A673 (cell line): ENCODE results near the gene SLIT3. TPM values are rescaled to one million over a fixed set of nuclear protein-coding genes. Genes with fewer than 3 reads are reported as not detected.

ENCODE experiments used
- BruUV-seq: library from RNA; stranded (reverse); fragments of 400-500 nt; replicated peaks from 2 replicates; lab custom pipeline; 2021; lab: Mats Ljungman, UMichigan
- CTCF ChIA-PET: fragments of 300-600 bp; sonication (Branson Sonifier 250); formaldehyde crosslinking; loops from one replicate; lab custom pipeline; 2022; ENCODE audit warnings: antibody characterized with exemption; lab: Charles Lee
- POLR2A ChIA-PET: fragments of 300-600 bp; sonication (Branson Sonifier 250); formaldehyde crosslinking; loops from one replicate; lab custom pipeline; 2022; ENCODE audit warnings: antibody characterized with exemption; ENCODE audit not compliant: low non-redundant PET; lab: Charles Lee
- DNase-seq: peaks from one replicate; pipeline ENCODE4 v3.0.0-alpha.2; 2015; ENCODE audit warnings: low spot score
- H3K27ac ChIP-seq: fragments of 200-600 bp; sonication (generic); 2 replicates; pipeline ENCODE4 v1.5.1; 2016; ENCODE audit warnings: mixed run types, low read depth, mild to moderate bottlenecking, mixed read lengths, antibody characterized with exemption, low read length; ENCODE audit not compliant: poor library complexity, severe bottlenecking
- H3K27me3 ChIP-seq: fragments of 200-600 bp; sonication (generic); replicated peaks from 2 replicates; pipeline ENCODE4 v1.6.1; 2017; ENCODE audit warnings: mixed run types, low read depth, mild to moderate bottlenecking, mixed read lengths, antibody characterized with exemption, low read length; ENCODE audit not compliant: insufficient read depth, poor library complexity
- H3K36me3 ChIP-seq: fragments of 200-600 bp; sonication (generic); 2 replicates; pipeline ENCODE4 v1.6.1; 2016; ENCODE audit warnings: mixed run types, mild to moderate bottlenecking, mixed read lengths, antibody characterized with exemption, low read length; ENCODE audit not compliant: insufficient read depth, poor library complexity, severe bottlenecking
- H3K4me1 ChIP-seq: fragments of 200-600 bp; sonication (generic); 2 replicates; pipeline ENCODE4 v1.6.1; 2017; ENCODE audit warnings: mixed run types, mild to moderate bottlenecking, mixed read lengths, antibody characterized with exemption, low read length; ENCODE audit not compliant: insufficient read depth, poor library complexity, severe bottlenecking
- H3K4me3 ChIP-seq: fragments of 200-600 bp; sonication (generic); 2 replicates; pipeline ENCODE4 v1.5.1; 2016; ENCODE audit warnings: low read depth, mixed run types, mild to moderate bottlenecking, mixed read lengths, low read length; ENCODE audit not compliant: poor library complexity, severe bottlenecking
- H3K9me3 ChIP-seq: fragments of 200-600 bp; sonication (generic); 2 replicates; pipeline ENCODE4 v1.6.1; 2016; ENCODE audit warnings: mixed run types, low read depth, mild to moderate bottlenecking, mixed read lengths, antibody characterized with exemption, low read length; ENCODE audit not compliant: poor library complexity, severe bottlenecking
- EZH2 ChIP-seq: fragments of 200-600 bp; sonication (generic); IDR thresholded peaks from 2 replicates; pipeline ENCODE4 v1.6.1; 2017; ENCODE audit warnings: borderline replicate concordance, low read depth, mild to moderate bottlenecking, mixed read lengths, antibody characterized with exemption, low read length; ENCODE audit not compliant: poor library complexity, severe bottlenecking
- intact Hi-C: fragments of 100-400 bp; cut with micrococcal nuclease; formaldehyde crosslinking; loops from one replicate; pipeline ENCODE4 v1.10.0; 2022; ENCODE audit not compliant: unreplicated experiment
- total RNA-seq: library from RNA; stranded (reverse); gene quantifications from 2 replicates; pipeline ENCODE4 v1.2.3, GENCODE V29; 2021
- TF ChIP-seq, protein P1 (sequence below): fragments of 300-800, 200-600 bp; sonication (generic); conservative IDR thresholded peaks from 2 replicates; pipeline ENCODE4 v1.5.1; 2017; ENCODE audit warnings: low read depth, mild to moderate bottlenecking, antibody characterized with exemption, low read length, moderate library complexity, mixed read lengths

Gene SLIT3
- total RNA-seq, 1 experiment from 2014 or later = not detected

GRCh38 chr5:168781941-168782571, 518.9 kb downstream of the SLIT3 start:
- no peaks in the 10 kb centered on the region for H3K9me3 ChIP-seq
- ChIA-PET POLR2A (interaction anchor here (0.6 kb wide), 1 partner anchor 90 kb away, joined by 4 read pairs; no protein-coding TSS in a partner anchor), CTCF (interaction anchor here (0.6 kb wide), 1 partner anchor 82 kb away, joined by 5 read pairs; no protein-coding TSS in a partner anchor)
- no TSS peak for BruUV-seq
- no peaks in the 10 kb centered on the region for H3K4me1 ChIP-seq
- no peak for TF ChIP-seq EZH2
- TF ChIP-seq, protein P1, sequence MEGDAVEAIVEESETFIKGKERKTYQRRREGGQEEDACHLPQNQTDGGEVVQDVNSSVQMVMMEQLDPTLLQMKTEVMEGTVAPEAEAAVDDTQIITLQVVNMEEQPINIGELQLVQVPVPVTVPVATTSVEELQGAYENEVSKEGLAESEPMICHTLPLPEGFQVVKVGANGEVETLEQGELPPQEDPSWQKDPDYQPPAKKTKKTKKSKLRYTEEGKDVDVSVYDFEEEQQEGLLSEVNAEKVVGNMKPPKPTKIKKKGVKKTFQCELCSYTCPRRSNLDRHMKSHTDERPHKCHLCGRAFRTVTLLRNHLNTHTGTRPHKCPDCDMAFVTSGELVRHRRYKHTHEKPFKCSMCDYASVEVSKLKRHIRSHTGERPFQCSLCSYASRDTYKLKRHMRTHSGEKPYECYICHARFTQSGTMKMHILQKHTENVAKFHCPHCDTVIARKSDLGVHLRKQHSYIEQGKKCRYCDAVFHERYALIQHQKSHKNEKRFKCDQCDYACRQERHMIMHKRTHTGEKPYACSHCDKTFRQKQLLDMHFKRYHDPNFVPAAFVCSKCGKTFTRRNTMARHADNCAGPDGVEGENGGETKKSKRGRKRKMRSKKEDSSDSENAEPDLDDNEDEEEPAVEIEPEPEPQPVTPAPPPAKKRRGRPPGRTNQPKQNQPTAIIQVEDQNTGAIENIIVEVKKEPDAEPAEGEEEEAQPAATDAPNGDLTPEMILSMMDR = no peak
- intact Hi-C loops = no loop called here
- no peak overlapping the region for H3K27ac ChIP-seq
- DNase-seq = no peak
- H3K4me3 ChIP-seq = no peak overlapping the region
- H3K36me3 ChIP-seq = no peaks in the 10 kb centered on the region
- peaks cover 45% of the 10 kb centered on the region for H3K27me3 ChIP-seq

- no peak for TF ChIP-seq EZH2
- TF ChIP-seq, protein P1 = no peak
- H3K9me3 ChIP-seq = no peaks in the 10 kb centered on the region
- DNase-seq = no peak
- CTCF ChIA-PET = no interaction called here
- no TSS peak for BruUV-seq
- H3K27ac ChIP-seq = no peak overlapping the region
- POLR2A ChIA-PET = no interaction called here
- intact Hi-C loops = no loop called here
- H3K4me1 ChIP-seq = no peaks in the 10 kb centered on the region
- no peaks in the 10 kb centered on the region for H3K36me3 ChIP-seq
- no peak overlapping the region for H3K4me3 ChIP-seq
- peaks cover 48% of the 10 kb centered on the region for H3K27me3 ChIP-seq
Measured at GRCh38 chr5:168780888-168781287, 520.1 kb downstream of the SLIT3 start.

- POLR2A ChIA-PET = interaction anchor here (0.6 kb wide), 1 partner anchor 145 kb away, joined by 3 read pairs; no protein-coding TSS in a partner anchor
- no peak for DNase-seq
- no peak for TF ChIP-seq EZH2
- TF ChIP-seq, protein P1 = no peak
- Histone ChIP-seq H3K4me1 (no peaks in the 10 kb centered on the region), H3K27ac (no peak overlapping the region), H3K4me3 (no peak overlapping the region), H3K9me3 (no peaks in the 10 kb centered on the region), H3K27me3 (peaks cover 47% of the 10 kb centered on the region), H3K36me3 (no peaks in the 10 kb centered on the region)
- no TSS peak for BruUV-seq
- CTCF ChIA-PET = no interaction called here
- intact Hi-C loops = no loop called here
Measured at GRCh38 chr5:168779333-168779732, 521.6 kb downstream of the SLIT3 start.
